H1 (cell line): Measurements from ENCODE around the gene MTIF2. TPM values are rescaled to one million over a fixed set of nuclear protein-coding genes. Genes with fewer than 3 reads are reported as not detected.

Source experiments
- CTCF ChIA-PET: fragments of 300-600 bp; sonication (Branson Sonifier 250); formaldehyde crosslinking; loops from one replicate; lab custom pipeline; 2021; ENCODE audit not compliant: partially characterized antibody; lab: Charles Lee
- POLR2A ChIA-PET: fragments of 300-600 bp; sonication (Branson Sonifier 250); formaldehyde crosslinking; loops from one replicate; lab custom pipeline; 2021; ENCODE audit warnings: inconsistent platforms; ENCODE audit not compliant: partially characterized antibody; lab: Charles Lee
- DNase-seq, 2 experiments: peaks; one replicate each; pipeline versions ENCODE4 v3.0.0 to v3.0.0-alpha.2; 2010 to 2022; ENCODE audit warnings: low spot score in 2 of 2, low read depth in 1 of 2, mixed read lengths in 1 of 2
- FAIRE-seq: peaks from 2 replicates; lab custom pipeline; 2011; peaks lifted over from hg19 to GRCh38; lab: Jason Lieb, UNC
- H2AFZ ChIP-seq: 2 replicates; pipeline ENCODE4 v1.8.1; 2012; ENCODE audit warnings: low read length, inconsistent platforms
- H2AK5ac ChIP-seq: 2 replicates; pipeline ENCODE4 v1.6.1; 2013; ENCODE audit warnings: low read depth, low read length
- H2BK120ac ChIP-seq: replicated peaks from 2 replicates; pipeline ENCODE3; 2013; ENCODE audit warnings: low read depth, low read length, inconsistent platforms
- H2BK12ac ChIP-seq: 2 replicates; pipeline ENCODE4 v1.6.1; 2013; ENCODE audit warnings: low read depth, low read length
- H2BK15ac ChIP-seq: 2 replicates; pipeline ENCODE4 v1.6.1; 2013; ENCODE audit warnings: low read length
- H2BK20ac ChIP-seq: 2 replicates; pipeline ENCODE4 v1.6.1; 2013; ENCODE audit warnings: low read length
- H2BK5ac ChIP-seq: 2 replicates; pipeline ENCODE4 v1.6.1; 2013; ENCODE audit warnings: low read depth, low read length
- H3K14ac ChIP-seq: 2 replicates; pipeline ENCODE4 v1.6.1; 2013; ENCODE audit warnings: inconsistent platforms; ENCODE audit not compliant: insufficient read length
- H3K18ac ChIP-seq: 2 replicates; pipeline ENCODE4 v1.6.1; 2013; ENCODE audit warnings: low read length; ENCODE audit errors: extremely low read depth
- H3K23ac ChIP-seq: 2 replicates; pipeline ENCODE4 v1.6.1; 2013; ENCODE audit warnings: inconsistent platforms; ENCODE audit not compliant: insufficient read length
- H3K23me2 ChIP-seq: 2 replicates; pipeline ENCODE4 v1.6.1; 2013; ENCODE audit warnings: low read depth, low read length
- H3K27ac ChIP-seq: 2 replicates; pipeline ENCODE4 v1.6.1; 2011; ENCODE audit warnings: low read depth, low read length, inconsistent platforms
- H3K27me3 ChIP-seq, 4 experiments: replicated peaks in 1 of 4; 1 replicate in 1 of 4; 2 replicates in 3 of 4; pipeline versions ENCODE4 v1.6.1 to v1.8.1; 2011 to 2013; ENCODE audit warnings: low read length in 3 of 4, mild to moderate bottlenecking in 3 of 4, inconsistent platforms in 2 of 4, mixed read lengths in 2 of 4, moderate library complexity in 1 of 4; ENCODE audit not compliant: control insufficient read depth in 3 of 4, insufficient read depth in 3 of 4; ENCODE audit errors: extremely low read depth in 1 of 4
- H3K36me3 ChIP-seq, 4 experiments: 2 replicates each; pipeline versions ENCODE4 v1.6.1 to v1.8.1; 2011 to 2013; ENCODE audit warnings: mild to moderate bottlenecking in 4 of 4, low read length in 3 of 4, moderate library complexity in 2 of 4, control low read depth in 1 of 4, inconsistent platforms in 1 of 4; ENCODE audit not compliant: insufficient read depth in 4 of 4, control insufficient read depth in 2 of 4
- H3K4ac ChIP-seq: replicated peaks from 2 replicates; pipeline ENCODE3; 2013; ENCODE audit warnings: low read length, low read depth, mixed read lengths, inconsistent platforms; ENCODE audit not compliant: insufficient read length
- H3K4me1 ChIP-seq, 4 experiments: replicated peaks in 1 of 4; 1 replicate in 1 of 4; 2 replicates in 3 of 4; pipeline versions ENCODE4 v1.6.1 to v1.8.1; 2011 to 2013; ENCODE audit warnings: low read length in 3 of 4, inconsistent platforms in 2 of 4, mixed read lengths in 1 of 4; ENCODE audit not compliant: insufficient read depth in 4 of 4, control insufficient read depth in 3 of 4
- H3K4me2 ChIP-seq, 2 experiments: 2 replicates each; pipeline versions ENCODE4 v1.6.1 to v1.8.1; 2011 to 2013; ENCODE audit warnings: low read depth in 2 of 2, low read length in 2 of 2, control low read depth in 1 of 2, inconsistent platforms in 1 of 2, mild to moderate bottlenecking in 1 of 2; ENCODE audit not compliant: insufficient read depth in 1 of 2
- H3K4me3 ChIP-seq, 4 experiments: fragments of 200-600, 300-600 bp in 1 of 4; sonication (generic), shearing (Covaris generic), sonication (Bioruptor Twin) in 1 of 4; 2 replicates each; pipeline versions ENCODE4 v1.5.1 to v1.8.1; 2011 to 2016; ENCODE audit warnings: low read length in 4 of 4, low read depth in 3 of 4, control low read depth in 2 of 4, inconsistent platforms in 2 of 4, mild to moderate bottlenecking in 2 of 4, mixed read lengths in 1 of 4, moderate library complexity in 1 of 4; ENCODE audit not compliant: insufficient read depth in 2 of 4; ENCODE audit errors: extremely low read depth in 1 of 4
- H3K56ac ChIP-seq: replicated peaks from 2 replicates; pipeline ENCODE3; 2013; ENCODE audit warnings: low read depth, mild to moderate bottlenecking, mixed read lengths, low read length, inconsistent platforms; ENCODE audit not compliant: insufficient read length
- H3K79me1 ChIP-seq: 2 replicates; pipeline ENCODE4 v1.6.1; 2013; ENCODE audit warnings: low read depth, low read length, control low read depth
- H3K79me2 ChIP-seq, 2 experiments: 2 replicates each; pipeline versions ENCODE4 v1.6.1 to v1.8.1; 2012 to 2013; ENCODE audit warnings: low read length in 2 of 2, mild to moderate bottlenecking in 2 of 2, inconsistent platforms in 1 of 2; ENCODE audit not compliant: insufficient read depth in 2 of 2, control insufficient read depth in 1 of 2
- H3K9ac ChIP-seq, 4 experiments: replicated peaks in 1 of 4; 1 replicate in 1 of 4; 2 replicates in 3 of 4; pipeline versions ENCODE4 v1.6.1 to v1.8.1; 2011 to 2013; ENCODE audit warnings: low read depth in 3 of 4, low read length in 3 of 4, control low read depth in 2 of 4, mild to moderate bottlenecking in 2 of 4, moderate library complexity in 2 of 4, inconsistent platforms in 1 of 4; ENCODE audit errors: extremely low read depth in 1 of 4
- H3K9me3 ChIP-seq, 2 experiments: 2 replicates each; pipeline versions ENCODE4 v1.6.1 to v1.8.1; 2012 to 2013; ENCODE audit warnings: mild to moderate bottlenecking in 2 of 2, moderate library complexity in 2 of 2, control low read depth in 1 of 2, inconsistent platforms in 1 of 2, low read depth in 1 of 2, low read length in 1 of 2, mixed read lengths in 1 of 2; ENCODE audit not compliant: insufficient read depth in 2 of 2
- H4K20me1 ChIP-seq, 2 experiments: replicated peaks in 1 of 2; 2 replicates each; pipeline versions ENCODE3 to v1.8.1; 2011 to 2013; ENCODE audit warnings: inconsistent platforms in 2 of 2, low read length in 2 of 2, mild to moderate bottlenecking in 1 of 2; ENCODE audit not compliant: insufficient read depth in 2 of 2, control insufficient read depth in 1 of 2
- H4K5ac ChIP-seq: 2 replicates; pipeline ENCODE4 v1.6.1; 2013; ENCODE audit warnings: low read length, low read depth, mixed read lengths, inconsistent platforms; ENCODE audit not compliant: insufficient read length
- H4K8ac ChIP-seq: 2 replicates; pipeline ENCODE4 v1.8.0; 2013; ENCODE audit warnings: mild to moderate bottlenecking, moderate library complexity, low read length, inconsistent platforms; ENCODE audit not compliant: insufficient read depth; ENCODE audit errors: extremely low read depth
- H4K91ac ChIP-seq: replicated peaks from 2 replicates; pipeline ENCODE3; 2013; ENCODE audit warnings: low read length, mixed read lengths, inconsistent platforms; ENCODE audit not compliant: insufficient read length
- ASH2L ChIP-seq: fragments of 200-600, 300-600 bp; sonication (generic); IDR thresholded peaks from one replicate; pipeline ENCODE4 v1.7.1; 2017; ENCODE audit warnings: low read length
- BACH1 ChIP-seq: IDR thresholded peaks from 2 replicates; pipeline ENCODE4 v1.6.1; 2012; ENCODE audit warnings: low read length, improper control_type of control experiment
- KDM4A ChIP-seq: IDR thresholded peaks from one replicate; pipeline ENCODE4 v1.7.1; 2012; ENCODE audit warnings: low read depth, mild to moderate bottlenecking, moderate library complexity, low read length, inconsistent platforms; ENCODE audit not compliant: severe bottlenecking
- MAX ChIP-seq: IDR thresholded peaks from 2 replicates; pipeline ENCODE4 v1.6.1; 2012; ENCODE audit warnings: inconsistent platforms
- POLR2AphosphoS5 ChIP-seq: IDR thresholded peaks from 2 replicates; pipeline ENCODE4 v1.6.1; 2011; ENCODE audit warnings: low read depth, low read length
- RBBP5 ChIP-seq: IDR thresholded peaks from 2 replicates; pipeline ENCODE4 v1.7.1; 2012; ENCODE audit warnings: low read depth, mild to moderate bottlenecking, inconsistent platforms, low read length, moderate library complexity, borderline replicate concordance
- SAP30 ChIP-seq: fragments of 300-600 bp; sonication (generic); IDR thresholded peaks from 2 replicates; pipeline ENCODE4 v1.7.1; 2012; ENCODE audit warnings: low read length, moderate library complexity, mild to moderate bottlenecking, inconsistent platforms; ENCODE audit not compliant: insufficient read depth, insufficient replicate concordance
- SIN3A ChIP-seq, 2 experiments: IDR thresholded peaks in 1 of 2; conservative IDR thresholded peaks in 1 of 2; 2 replicates each; pipeline ENCODE4 v1.6.1; 2011 to 2012; ENCODE audit warnings: low read length in 2 of 2, improper control_type of control experiment in 1 of 2, low read depth in 1 of 2, mild to moderate bottlenecking in 1 of 2
- SUZ12 ChIP-seq: fragments of 200-600 bp; sonication (generic); IDR thresholded peaks from 2 replicates; pipeline ENCODE4 v1.6.1; 2012; ENCODE audit warnings: mild to moderate bottlenecking, inconsistent platforms, low read length, moderate library complexity, mixed read lengths
- TAF7 ChIP-seq: optimal IDR thresholded peaks from 2 replicates; pipeline ENCODE3; 2011; ENCODE audit warnings: low read depth, mild to moderate bottlenecking, inconsistent platforms, low read length, moderate library complexity, borderline replicate concordance
- WGBS, 2 experiments: shearing (Covaris generic) in 1 of 2; methylation state at CpG; one replicate each; pipeline versions ENCODE4 v1.1.6 to v1.1.7; 2013 to 2015; ENCODE audit warnings: low lambda C conversion rate in 2 of 2, mixed read lengths in 2 of 2, inconsistent platforms in 1 of 2, low coverage in 1 of 2, missing lambda C conversion rate in 1 of 2; ENCODE audit not compliant: insufficient replicate concordance in 2 of 2, insufficient coverage in 1 of 2, insufficient read length in 1 of 2; ENCODE audit errors: extremely low coverage in 1 of 2, missing lambda C conversion rate in 1 of 2; 5-methylcytosine and 5-hydroxymethylcytosine counted together
- polyA plus RNA-seq, 7 experiments: library from polyadenylated mRNA; depleted of rRNA in 3 of 7; stranded (reverse) in 5 of 7; unstranded in 2 of 7; fragments of >200 nt in 5 of 7; fragments of 200-250 nt in 2 of 7; gene quantifications; 1 replicate in 5 of 7; 2 replicates in 1 of 7; 4 replicates in 1 of 7; pipeline versions ENCODE4 v1.2.1 to v1.2.3, GENCODE V29; 2011 to 2013; ENCODE audit warnings: missing spikeins in 2 of 7, mixed read lengths in 2 of 7
- total RNA-seq: library from RNA; stranded (reverse); fragmentation: NEBNext Ultra II Directional; extraction: Animal tissue kit (Norgen Biotek cat#: 25700); gene quantifications from 2 replicates; pipeline ENCODE4 v1.2.1, GENCODE V29; 2021

MTIF2 gene
- total and polyA plus RNA-seq, 2 of the 8 experiments (the other 6 are each of a cell fraction or from before 2014, with no cell fraction given), result 11.0 to 36.0 TPM

- H2BK120ac ChIP-seq, result peak overlapping the region; percentile 4
- peak; percentile 4 for TF ChIP-seq ASH2L
- TF ChIP-seq TAF7, result peak; percentile 58
- TF ChIP-seq KDM4A, result no peak
- no peak for TF ChIP-seq SUZ12
- TF ChIP-seq SAP30, result peak; percentile 75
- no peak for TF ChIP-seq SIN3A (conservative IDR thresholded peaks at IDR 0.05 in 1 of 2, IDR thresholded peaks at IDR 0.05 in 1 of 2; ENCODE audit: low read depth in 1 of 2, low read length in 2 of 2)
- TF ChIP-seq POLR2AphosphoS5, result peak; percentile 0
- no peak for TF ChIP-seq BACH1
- TF ChIP-seq RBBP5, result no peak
- TF ChIP-seq MAX, result peak; percentile 14; the same call in 1 of the 2 replicates
- peak overlapping the region; percentile 12 for H3K56ac ChIP-seq
- peaks cover 20 to 45% (median 31%) of the 10 kb centered on the region in 4 experiments for H3K36me3 ChIP-seq
- WGBS, 2 experiments, result 8% methylated on average over 33 of the region's 33 CpGs; no CpG with 5 or more reads in 1 of the 2 experiments
- no peak overlapping the region for H2AFZ ChIP-seq
- H3K27ac ChIP-seq, result peak overlapping the region; percentile 97
- no peak overlapping the region for H2BK15ac ChIP-seq
- H4K8ac ChIP-seq, result peak overlapping the region; percentile 90; the same call in 1 of the 2 replicates
- peaks cover 8% of the 10 kb centered on the region for H3K79me1 ChIP-seq
- peak overlapping the region; percentile 64; the same call in 1 of the 2 replicates for H3K18ac ChIP-seq
- H4K91ac ChIP-seq, result peak overlapping the region; percentile 54
- H2BK20ac ChIP-seq, result no peak overlapping the region
- no peak overlapping the region; the same call in 1 of the 2 replicates for H2BK12ac ChIP-seq
- H2BK5ac ChIP-seq, result peak overlapping the region; percentile 87
- peaks cover 0 to 5% (median 3%) of the 10 kb centered on the region in 4 experiments; a peak in 4 of 7 replicates for H3K4me1 ChIP-seq
- peak overlapping the region; percentile 77 for H4K5ac ChIP-seq
- H3K4ac ChIP-seq, result peak overlapping the region; percentile 84
- ChIA-PET POLR2A (interaction anchor here (0.5 to 1.4 kb wide), 20 partner anchors 9 to 350 kb away, joined by 3 to 20 read pairs (median 4); partner anchors contain the start of genes CCDC88A, MTIF2 and RTN4), CTCF (interaction anchor here (0.6 kb wide), 1 partner anchor 194 kb away, joined by 3 read pairs; no protein-coding TSS in a partner anchor)
- peak overlapping the region; percentile 94 to 99 (median 96) for H3K4me3 ChIP-seq
- no peak overlapping the region for H3K23ac ChIP-seq
- H3K27me3 ChIP-seq, result no peaks in the 10 kb centered on the region
- FAIRE-seq (no peak), DNase-seq (no peak)
- H4K20me1 ChIP-seq, result peaks cover 0 to 8% of the 10 kb centered on the region in 2 experiments
- H3K4me2 ChIP-seq, result peak overlapping the region; percentile 72 to 74
- H3K9me3 ChIP-seq, result no peaks in the 10 kb centered on the region
- H3K9ac ChIP-seq, result peak overlapping the region; percentile 92 to 95 (median 94)
- peaks cover 6% of the 10 kb centered on the region for H3K23me2 ChIP-seq
- H3K79me2 ChIP-seq, result peaks cover 12 to 33% of the 10 kb centered on the region in 2 experiments
- H3K14ac ChIP-seq, result no peak overlapping the region
- no peak overlapping the region for H2AK5ac ChIP-seq
Observed at GRCh38 chr2:55232863-55233657, 36.0 kb downstream of the MTIF2 start.
